Measurements from ENCODE around the gene ZBTB4.

Gene ZBTB4

GRCh38 chr17:7425316-7425715 is 54.1 kb downstream of the ZBTB4 start, which contains the start of gene SPEM2:
Gene SPEM2 (plus strand): TSS chr17:7425616. CDS start chr17:7425689, 73 bp downstream.
- H3K36me3 ChIP-seq (ENCODE audit: low read length): no peaks in the 10 kb centered on the region
- H3F3A ChIP-seq (ENCODE audit: insufficient read depth): no peaks in the 10 kb centered on the region
- H2AFZ ChIP-seq (ENCODE audit: low read depth, low read length, severe bottlenecking): no peak within 1 kb of the TSS
- no peak within 1 kb of the TSS for H3K4me2 ChIP-seq (ENCODE audit: low read depth, low read length, poor library complexity, severe bottlenecking)
- H3K27me3 ChIP-seq (ENCODE audit: low read length): no peaks in the 10 kb centered on the region
- no peak within 1 kb of the TSS for H3K9ac ChIP-seq (ENCODE audit: low read length)
- no peak within 1 kb of the TSS for H3K4me3 ChIP-seq (ENCODE audit: insufficient read depth, low read length, poor library complexity, severe bottlenecking)
- no peaks in the 10 kb centered on the region for H3K9me2 ChIP-seq (replicated peaks; ENCODE audit: insufficient read depth, low read length)
- no peaks in the 10 kb centered on the region for H3K79me2 ChIP-seq (ENCODE audit: insufficient read depth, low read length)
- no peaks in the 10 kb centered on the region for H3K9me3 ChIP-seq (ENCODE audit: insufficient read depth, low read length)
- H4K20me1 ChIP-seq (ENCODE audit: low read depth, low read length): no peaks in the 10 kb centered on the region
- TF ChIP-seq EZH2phosphoT487 (conservative IDR thresholded peaks at IDR 0.05; ENCODE audit: low read length): no peak
- TF ChIP-seq, protein P1, sequence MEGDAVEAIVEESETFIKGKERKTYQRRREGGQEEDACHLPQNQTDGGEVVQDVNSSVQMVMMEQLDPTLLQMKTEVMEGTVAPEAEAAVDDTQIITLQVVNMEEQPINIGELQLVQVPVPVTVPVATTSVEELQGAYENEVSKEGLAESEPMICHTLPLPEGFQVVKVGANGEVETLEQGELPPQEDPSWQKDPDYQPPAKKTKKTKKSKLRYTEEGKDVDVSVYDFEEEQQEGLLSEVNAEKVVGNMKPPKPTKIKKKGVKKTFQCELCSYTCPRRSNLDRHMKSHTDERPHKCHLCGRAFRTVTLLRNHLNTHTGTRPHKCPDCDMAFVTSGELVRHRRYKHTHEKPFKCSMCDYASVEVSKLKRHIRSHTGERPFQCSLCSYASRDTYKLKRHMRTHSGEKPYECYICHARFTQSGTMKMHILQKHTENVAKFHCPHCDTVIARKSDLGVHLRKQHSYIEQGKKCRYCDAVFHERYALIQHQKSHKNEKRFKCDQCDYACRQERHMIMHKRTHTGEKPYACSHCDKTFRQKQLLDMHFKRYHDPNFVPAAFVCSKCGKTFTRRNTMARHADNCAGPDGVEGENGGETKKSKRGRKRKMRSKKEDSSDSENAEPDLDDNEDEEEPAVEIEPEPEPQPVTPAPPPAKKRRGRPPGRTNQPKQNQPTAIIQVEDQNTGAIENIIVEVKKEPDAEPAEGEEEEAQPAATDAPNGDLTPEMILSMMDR (IDR thresholded peaks at IDR 0.05; ENCODE audit: insufficient read depth, low read length, poor library complexity, severe bottlenecking): no peak
- no peak within 1 kb of the TSS for H3K27ac ChIP-seq (ENCODE audit: low read depth, low read length)

DNA sequence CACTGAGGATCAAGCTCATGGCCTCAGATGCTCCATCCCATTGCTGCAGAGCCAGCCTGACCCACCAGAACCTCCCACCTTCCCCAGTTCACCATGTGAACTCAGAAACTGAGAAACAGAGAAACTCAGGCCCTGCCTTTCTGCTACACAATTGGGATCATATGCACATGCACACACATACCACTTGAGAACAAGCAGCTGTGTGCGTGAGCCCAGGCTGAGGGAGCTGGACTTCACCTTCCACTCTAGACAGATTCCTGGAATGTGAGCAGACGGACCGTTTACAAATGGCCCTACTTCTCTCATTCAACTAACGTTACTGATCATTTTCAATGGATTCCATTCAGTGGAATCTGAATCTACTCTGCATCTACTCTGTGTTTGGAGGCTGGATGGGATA is 55.8 kb downstream of the ZBTB4 start:
- H3K4me3 ChIP-seq (ENCODE audit: insufficient read depth, low read length, poor library complexity, severe bottlenecking): no peak overlapping the region
- no peaks in the 10 kb centered on the region for H3K9me3 ChIP-seq (ENCODE audit: insufficient read depth, low read length)
- H3K9ac ChIP-seq (ENCODE audit: low read length): no peak overlapping the region
- H3K27me3 ChIP-seq (ENCODE audit: low read length): no peaks in the 10 kb centered on the region
- no peak overlapping the region for H3K27ac ChIP-seq (ENCODE audit: low read depth, low read length)
- TF ChIP-seq, protein P1 (IDR thresholded peaks at IDR 0.05; ENCODE audit: insufficient read depth, low read length, poor library complexity, severe bottlenecking): no peak
- no peak for TF ChIP-seq EZH2phosphoT487 (conservative IDR thresholded peaks at IDR 0.05; ENCODE audit: low read length)
- no peaks in the 10 kb centered on the region for H3K9me2 ChIP-seq (replicated peaks; ENCODE audit: insufficient read depth, low read length)
- no peak overlapping the region for H3K4me2 ChIP-seq (ENCODE audit: low read depth, low read length, poor library complexity, severe bottlenecking)
- no peaks in the 10 kb centered on the region for H4K20me1 ChIP-seq (ENCODE audit: low read depth, low read length)
- no peaks in the 10 kb centered on the region for H3K79me2 ChIP-seq (ENCODE audit: insufficient read depth, low read length)
- no peak overlapping the region for H2AFZ ChIP-seq (ENCODE audit: low read depth, low read length, severe bottlenecking)
- no peaks in the 10 kb centered on the region for H3F3A ChIP-seq (ENCODE audit: insufficient read depth)
- no peaks in the 10 kb centered on the region for H3K36me3 ChIP-seq (ENCODE audit: low read length)

GRCh38 chr17:7421186-7421585 is 58.2 kb downstream of the ZBTB4 start:
- no peaks in the 10 kb centered on the region for H3K79me2 ChIP-seq (ENCODE audit: insufficient read depth, low read length)
- no peak overlapping the region for H3K4me2 ChIP-seq (ENCODE audit: low read depth, low read length, poor library complexity, severe bottlenecking)
- no peak overlapping the region for H3K4me3 ChIP-seq (ENCODE audit: insufficient read depth, low read length, poor library complexity, severe bottlenecking)
- no peaks in the 10 kb centered on the region for H3K27me3 ChIP-seq (ENCODE audit: low read length)
- no peaks in the 10 kb centered on the region for H3F3A ChIP-seq (ENCODE audit: insufficient read depth)
- H3K9ac ChIP-seq (ENCODE audit: low read length): no peak overlapping the region
- H3K27ac ChIP-seq (ENCODE audit: low read depth, low read length): no peak overlapping the region
- H3K9me3 ChIP-seq (ENCODE audit: insufficient read depth, low read length): no peaks in the 10 kb centered on the region
- no peaks in the 10 kb centered on the region for H4K20me1 ChIP-seq (ENCODE audit: low read depth, low read length)
- no peak for TF ChIP-seq EZH2phosphoT487 (conservative IDR thresholded peaks at IDR 0.05; ENCODE audit: low read length)
- TF ChIP-seq, protein P1 (IDR thresholded peaks at IDR 0.05; ENCODE audit: insufficient read depth, low read length, poor library complexity, severe bottlenecking): no peak
- no peak overlapping the region for H2AFZ ChIP-seq (ENCODE audit: low read depth, low read length, severe bottlenecking)
- no peaks in the 10 kb centered on the region for H3K9me2 ChIP-seq (replicated peaks; ENCODE audit: insufficient read depth, low read length)
- H3K36me3 ChIP-seq (ENCODE audit: low read length): no peaks in the 10 kb centered on the region

Measured in SU-DHL-6 (cell line).